Activated CD4-positive, alpha-beta T cell treated with anti-CD3 and anti-CD28 coated beads, Interleukin-2, amount 50 U/mL, for 48 hours (primary cell): ENCODE results near the gene RTKN2.
"Not testable (repeated sequence)": the region's sequence is repeated elsewhere in the genome, so short reads cannot be mapped to it uniquely, and the experiment has no call there.

Source experiments
- DNase-seq, 2 experiments: peaks; one replicate each; pipeline ENCODE4 v3.0.0-alpha.2; 2020

Gene RTKN2

DNA sequence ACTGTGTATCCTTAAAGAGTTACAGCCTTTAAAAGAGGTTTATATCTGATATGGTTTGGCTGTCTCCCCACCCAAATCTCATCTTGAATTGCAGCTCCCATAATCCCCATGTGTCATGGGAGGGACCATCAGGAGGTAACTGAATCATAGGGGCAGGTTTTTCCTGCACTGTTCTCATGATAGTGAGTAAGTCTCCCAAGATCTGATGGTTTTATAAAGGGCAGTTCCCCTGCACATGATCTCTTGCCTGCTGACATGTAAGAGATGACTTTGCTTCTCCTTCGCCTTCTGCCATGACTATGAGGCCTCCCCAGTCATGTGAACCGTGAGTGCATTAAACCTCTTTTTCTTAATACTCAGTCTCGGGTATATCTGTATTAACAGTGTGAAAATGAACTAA is 9.7 kb downstream of the RTKN2 start:
- DNase-seq, result no peak

DNA sequence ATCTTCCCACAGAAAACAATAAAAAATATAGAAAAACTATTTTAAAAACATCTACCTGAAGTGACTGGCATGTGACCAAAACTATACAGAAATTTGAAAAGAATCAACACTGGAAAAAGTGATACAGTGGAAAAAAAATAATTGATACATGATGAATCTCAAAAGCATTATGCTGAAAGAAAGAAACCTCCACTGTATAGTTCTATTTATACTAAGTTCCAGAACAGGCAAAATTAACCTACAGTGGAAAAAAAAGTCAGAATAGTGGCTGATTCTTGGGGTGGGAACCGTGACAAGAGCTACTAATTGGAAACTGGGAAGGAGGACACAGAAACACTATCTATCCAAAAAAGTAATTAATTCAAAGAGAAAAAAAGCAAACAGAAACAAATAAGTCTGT is 14.9 kb downstream of the RTKN2 start:
- DNase-seq, result no peak

DNA sequence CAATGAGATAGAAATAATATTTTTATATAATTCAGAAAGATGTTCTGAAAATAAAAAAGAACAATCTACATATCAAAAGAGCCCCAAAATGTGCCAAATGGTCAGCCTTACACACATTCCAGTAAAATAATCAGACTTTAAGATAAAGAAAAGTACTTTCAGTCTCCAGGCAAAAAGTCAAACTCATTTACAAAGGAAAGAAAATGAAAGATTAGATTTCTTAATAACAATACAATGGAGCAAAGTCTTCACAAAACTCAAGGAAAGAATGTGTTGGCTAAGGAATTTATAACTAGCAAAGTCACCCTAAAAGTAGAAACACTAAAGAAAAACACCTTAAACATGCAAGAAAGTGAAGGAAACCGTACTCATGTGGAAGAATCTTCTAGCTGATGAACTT is 16.6 kb downstream of the RTKN2 start:
- DNase-seq, result no peak

DNA sequence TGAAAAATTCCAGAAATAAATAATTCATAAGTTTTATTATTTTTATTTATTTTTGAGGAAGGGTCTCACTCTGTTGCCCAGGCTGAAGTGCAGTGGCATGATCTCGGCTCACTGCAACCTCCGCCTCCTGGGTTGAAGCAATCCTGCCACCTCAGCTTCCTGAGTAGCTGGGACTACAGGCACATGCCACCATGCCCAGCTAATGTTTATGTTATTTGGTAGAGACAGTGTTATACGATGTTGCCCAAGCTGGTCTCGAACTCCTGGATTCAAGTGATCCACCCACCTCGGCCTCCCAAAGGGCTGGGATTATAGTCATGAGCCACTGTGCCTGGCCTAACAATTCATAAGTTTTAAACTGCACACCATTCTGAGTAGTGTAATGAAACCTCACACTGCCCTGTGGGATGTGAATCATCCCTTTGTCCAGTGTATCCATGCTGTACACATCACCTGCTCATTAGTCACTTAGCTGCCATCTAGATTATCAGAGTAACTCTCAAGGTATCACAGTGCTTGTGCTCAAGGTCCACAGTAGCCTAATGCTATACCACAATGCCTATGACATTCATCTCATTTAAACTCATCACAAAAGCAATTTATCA is 17.9 kb downstream of the RTKN2 start:
- DNase-seq, result no peak

DNA sequence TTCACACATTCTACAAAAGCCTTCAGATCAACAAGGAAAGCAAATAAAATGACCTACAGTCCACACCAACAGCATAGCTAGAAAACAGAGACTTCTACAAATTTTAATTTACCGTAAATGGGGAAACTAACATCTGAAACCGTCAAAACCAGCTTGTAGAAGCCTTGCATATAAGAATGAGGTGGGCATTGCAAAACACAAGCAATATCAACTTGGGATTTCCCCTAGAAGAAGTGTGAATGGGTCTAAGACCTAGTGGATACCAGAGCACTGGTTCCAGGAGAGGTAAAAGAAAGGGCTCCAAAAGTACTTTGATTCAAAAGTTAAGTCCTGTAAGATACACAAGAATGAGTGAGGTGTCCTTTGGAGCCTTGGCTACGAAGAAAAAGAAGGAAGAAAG is 18.7 kb downstream of the RTKN2 start:
- no peak for DNase-seq

DNA sequence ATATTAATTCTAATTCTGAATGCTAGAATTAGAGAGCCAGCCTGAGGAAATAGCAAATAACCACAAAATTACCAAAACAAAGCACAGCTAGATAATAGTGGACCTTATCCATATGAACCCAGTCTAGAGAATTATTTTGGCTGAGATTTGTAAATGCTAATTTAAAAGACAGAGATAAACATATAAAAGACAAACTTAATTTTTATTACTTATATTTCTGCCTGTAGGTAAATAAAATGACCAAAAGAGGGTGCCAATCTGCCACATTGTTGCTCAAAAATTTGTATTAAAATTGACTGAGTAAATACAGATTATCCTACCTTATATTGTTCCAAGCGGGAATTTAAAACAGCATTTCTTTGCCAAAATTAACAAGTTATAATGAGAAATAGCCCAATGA is 20.2 kb downstream of the RTKN2 start:
- DNase-seq, result no peak

DNA sequence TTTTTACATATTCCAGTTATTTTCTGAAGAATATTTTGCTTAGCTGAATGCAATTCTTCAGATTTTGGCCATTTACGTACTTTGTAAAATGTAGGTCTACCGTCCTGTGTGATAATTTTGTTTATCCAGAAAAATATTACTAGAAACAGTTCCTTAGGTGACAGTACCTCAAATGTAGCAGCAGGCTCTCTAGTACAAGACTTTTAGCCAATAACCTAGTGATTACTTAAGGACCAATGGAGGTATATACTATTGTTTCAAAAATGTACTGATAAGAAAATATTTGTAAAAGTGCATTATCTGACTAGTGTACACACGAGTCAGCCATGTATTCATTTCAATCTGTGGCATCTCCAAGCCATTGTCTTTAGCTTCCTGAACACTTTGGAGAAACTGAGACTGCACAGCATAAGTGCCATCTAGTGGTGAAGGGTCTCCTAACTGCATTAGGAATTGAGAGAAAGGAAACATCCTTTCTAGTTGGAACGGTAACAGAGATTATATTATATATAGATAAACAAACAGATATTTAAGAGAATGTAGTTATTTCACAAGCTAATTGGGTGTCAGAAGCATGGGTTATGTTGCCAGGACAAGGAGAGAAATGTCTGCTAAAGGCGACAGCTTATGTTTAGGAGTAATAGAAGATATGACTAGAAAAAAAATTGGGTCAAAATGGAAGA is 23.7 kb downstream of the RTKN2 start:
- peak in 1 of 2 experiments; percentile 48 for DNase-seq

DNA sequence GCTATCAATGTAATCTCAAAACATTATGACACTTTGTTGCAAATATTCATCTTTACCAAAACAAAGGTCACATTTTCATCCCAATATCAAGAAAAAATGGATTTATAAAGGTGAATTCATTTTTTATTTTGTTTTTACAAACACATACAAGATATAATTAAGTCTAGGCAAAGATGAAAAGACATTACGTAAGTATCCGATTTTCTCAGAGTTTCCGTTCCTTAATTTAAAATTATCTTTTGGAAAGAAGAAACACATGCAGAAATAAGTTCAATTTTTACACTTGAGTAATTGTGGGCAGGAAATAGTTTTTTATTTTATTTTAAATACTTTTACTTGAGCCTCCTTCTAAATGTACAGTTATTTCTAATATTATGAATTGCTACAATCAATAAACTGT is 24.6 kb downstream of the RTKN2 start:
- DNase-seq, result no peak

DNA sequence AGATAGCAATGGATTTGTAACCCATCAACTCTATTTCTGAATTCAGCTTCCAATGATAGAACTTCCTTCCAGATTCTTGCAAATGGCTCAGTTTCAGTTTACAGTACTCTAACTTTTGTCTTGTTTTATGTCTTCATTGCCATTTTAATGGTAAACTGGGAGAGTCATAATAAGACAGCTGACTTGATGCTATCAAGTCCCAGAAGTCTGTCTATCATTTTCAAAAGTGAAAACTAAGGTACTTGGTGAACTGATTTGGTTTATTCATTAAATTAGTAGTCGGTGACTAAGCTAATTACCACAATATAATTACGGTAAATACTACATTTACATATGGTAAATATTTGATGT is 25.0 kb downstream of the RTKN2 start:
- DNase-seq, result no peak

DNA sequence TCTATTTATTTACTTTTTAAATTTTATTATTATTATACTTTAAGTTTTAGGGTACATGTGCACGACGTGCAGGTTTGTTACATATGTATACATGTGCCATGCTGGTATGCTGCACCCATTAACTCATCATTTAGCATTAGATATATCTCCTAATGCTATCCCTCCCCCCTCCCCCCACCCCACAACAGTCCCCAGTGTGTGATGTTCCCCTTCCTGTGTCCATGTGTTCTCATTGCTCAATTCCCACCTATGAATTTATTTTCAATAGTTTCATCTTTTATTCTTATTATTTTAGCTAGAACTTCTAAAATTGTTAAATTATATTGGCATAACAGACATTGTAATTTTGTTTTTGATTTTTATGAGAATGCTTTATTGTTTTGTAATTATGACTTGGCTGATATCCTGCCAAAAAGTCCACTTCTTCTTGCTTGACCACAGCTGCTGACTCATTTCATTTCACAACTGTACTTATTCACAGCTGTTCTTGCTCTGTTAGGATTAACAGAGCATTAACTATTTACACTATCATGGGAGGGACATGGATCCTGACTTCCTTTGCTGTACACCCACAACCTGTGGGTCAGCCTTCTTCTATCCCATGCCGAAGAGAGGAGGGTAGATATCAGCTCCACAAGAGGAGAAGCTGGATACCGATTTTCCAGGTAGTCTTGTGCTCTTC is 25.5 kb downstream of the RTKN2 start:
- not testable (repeated sequence) for DNase-seq

DNA sequence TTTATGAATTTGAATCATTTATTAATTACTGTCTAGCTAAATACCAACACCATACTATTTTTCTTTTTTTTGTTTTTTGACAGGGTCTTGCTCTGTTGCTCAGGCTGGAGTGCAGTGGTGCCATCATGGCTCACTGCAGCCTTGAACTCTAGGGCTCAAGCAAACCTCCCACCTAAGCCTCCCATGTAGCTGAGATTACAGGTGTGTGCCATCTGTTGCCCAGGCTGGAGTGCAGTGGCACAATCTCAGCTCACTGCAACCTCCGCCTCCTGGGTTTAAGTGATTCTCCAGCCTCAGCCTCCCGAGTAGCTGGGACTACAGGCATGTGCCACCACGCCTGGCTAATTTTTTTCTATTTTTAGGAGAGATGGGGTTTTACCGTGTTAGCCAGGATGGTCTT is 27.1 kb downstream of the RTKN2 start:
- DNase-seq, result not testable (repeated sequence)

DNA sequence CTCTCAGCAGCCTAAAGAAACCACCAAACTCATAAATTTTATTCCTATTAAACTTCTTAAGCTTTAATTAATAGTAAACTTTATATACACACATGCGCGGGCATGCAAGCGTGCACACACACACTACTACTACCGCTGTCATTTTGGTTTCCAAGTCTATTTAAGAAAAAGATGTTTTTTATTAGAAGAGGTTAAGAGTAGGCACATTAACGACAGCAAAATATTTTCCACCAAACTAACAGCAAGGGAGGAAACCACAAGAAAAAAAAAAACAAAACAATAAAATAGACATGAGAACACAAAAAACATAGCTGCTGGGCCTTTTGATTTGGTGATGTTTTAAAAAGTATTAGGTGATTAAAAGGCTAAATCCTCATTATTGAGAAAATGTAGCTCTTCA is 28.6 kb downstream of the RTKN2 start:
- DNase-seq, result no peak

DNA sequence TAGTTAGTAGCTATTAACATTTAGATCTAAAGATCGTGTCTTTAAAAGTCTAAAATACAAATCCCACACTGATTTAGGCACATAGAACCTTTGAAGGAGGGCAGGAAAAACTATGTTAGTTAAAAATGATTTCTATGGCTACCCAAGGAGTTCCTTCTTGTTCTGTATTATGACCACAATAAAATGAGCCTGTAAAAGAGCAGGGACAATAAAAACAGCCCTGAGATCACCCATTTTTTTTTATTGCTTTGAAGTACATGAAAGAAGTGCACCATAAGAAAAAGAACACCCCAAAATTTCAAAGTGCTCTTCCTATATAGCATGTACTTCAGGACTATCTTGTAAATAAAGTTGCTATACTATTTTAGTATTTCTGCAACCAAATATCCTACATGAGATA is 29.8 kb downstream of the RTKN2 start:
- DNase-seq, result no peak

DNA sequence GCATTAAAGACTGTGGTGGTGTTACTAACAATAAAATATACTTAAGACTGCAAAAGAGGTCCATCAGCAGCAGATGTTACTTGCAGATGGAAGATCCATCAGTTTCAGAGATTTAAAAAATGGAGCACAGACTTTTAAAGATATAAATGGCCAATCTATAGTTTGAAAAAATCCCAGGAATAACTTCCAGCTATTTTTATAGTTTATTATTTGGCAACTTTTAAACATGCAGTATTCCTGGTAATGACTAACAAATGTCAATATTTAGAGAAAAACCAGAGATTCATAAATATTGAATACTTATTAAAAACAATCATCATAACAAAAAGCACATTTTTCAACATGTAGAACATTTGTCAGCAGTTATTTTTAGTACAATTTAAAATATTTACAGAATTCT is 30.7 kb downstream of the RTKN2 start:
- no peak for DNase-seq

DNA sequence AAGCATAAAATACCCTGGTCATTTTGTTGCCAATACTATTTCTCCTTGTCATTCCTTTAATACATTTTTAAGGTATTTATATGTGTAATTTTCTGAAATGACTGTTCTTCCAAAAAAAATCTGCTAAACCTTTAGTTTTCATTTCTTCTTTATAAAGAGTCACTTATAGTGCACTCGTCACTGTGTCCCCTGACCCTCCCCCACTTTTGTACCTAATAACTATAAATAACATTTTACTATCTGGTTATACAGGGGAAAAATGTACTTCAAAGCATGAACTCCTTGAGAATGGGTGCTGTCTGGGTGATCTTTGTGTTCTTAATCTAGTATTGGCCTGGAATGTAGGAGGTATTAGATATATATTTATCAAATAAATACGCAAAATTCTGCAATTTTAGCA is 31.1 kb downstream of the RTKN2 start:
- DNase-seq, result no peak

DNA sequence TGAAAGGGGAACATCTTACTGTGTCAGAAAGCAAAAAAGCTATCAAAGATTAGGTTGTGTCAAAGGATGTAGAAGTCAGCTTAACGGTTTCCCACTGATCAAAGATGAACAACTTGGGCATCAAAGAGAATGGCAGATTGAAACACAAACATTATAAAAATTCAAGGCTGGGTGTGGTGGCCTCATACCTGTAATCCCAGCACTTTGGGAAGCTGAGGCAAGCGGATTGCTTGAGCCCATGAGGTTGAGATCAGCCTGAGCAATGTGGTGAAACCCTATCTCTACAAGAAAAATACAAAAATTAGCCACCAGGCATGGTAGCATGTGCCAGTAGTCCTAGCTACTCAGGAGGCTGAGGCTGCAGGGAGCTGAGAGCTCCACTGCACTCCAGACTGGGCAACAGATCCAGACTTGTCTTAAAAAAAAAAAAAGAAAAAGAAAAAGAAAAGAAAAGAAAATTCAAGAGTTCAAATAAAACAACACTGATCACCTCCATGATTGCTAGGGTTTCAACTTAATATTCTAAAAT is 34.5 kb downstream of the RTKN2 start:
- no peak for DNase-seq

DNA sequence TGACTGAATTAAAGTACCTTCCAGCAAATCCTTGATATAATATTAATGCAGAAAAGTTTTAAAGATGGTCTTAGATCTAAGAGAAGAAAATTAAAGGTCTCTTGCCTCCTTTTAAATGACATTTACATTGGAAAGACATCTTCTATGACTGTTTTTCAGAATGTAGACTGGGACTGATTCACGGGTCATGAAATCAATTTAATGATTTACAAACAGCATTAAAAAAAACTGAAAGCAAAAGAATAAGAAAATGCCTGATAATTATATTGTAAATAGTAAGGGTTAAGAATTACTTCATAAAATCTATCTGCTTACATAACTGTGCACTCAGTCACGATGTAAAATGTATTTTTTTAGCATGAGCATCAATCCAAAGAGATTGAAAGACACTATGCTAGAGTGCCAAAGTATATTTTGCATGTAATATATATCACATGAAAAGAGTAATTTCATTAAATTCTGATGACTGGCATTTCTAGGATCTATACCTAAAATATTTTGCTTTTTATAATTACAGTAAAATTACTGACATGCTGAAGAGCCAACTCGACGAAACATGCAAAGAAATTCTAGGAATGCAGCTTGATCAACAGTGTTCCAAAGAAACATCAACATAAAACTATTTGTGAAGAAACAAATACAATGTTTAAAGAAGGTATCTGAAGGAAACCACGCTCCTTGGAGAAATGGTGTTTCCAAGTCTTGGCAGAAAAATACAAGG is 35.1 kb downstream of the RTKN2 start:
- DNase-seq, result no peak

DNA sequence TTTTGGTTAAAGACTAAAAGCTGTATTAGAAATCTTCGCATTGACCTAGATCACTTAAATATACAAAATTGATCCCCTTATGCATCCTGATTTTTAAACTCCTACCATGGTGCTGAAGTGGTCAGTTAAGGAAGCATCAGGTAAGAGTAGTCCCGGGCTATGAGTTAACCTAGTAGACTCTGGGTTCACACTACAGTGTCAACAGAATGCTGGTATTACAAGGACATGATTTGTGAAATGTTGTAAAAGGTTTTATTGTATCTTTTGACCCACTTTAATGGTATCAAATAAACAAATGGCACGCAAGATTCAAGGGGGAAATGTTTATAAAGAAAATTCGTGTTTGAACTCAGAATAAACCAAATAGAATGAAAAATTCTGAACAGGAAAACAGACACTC is 36.8 kb downstream of the RTKN2 start:
- no peak for DNase-seq

DNA sequence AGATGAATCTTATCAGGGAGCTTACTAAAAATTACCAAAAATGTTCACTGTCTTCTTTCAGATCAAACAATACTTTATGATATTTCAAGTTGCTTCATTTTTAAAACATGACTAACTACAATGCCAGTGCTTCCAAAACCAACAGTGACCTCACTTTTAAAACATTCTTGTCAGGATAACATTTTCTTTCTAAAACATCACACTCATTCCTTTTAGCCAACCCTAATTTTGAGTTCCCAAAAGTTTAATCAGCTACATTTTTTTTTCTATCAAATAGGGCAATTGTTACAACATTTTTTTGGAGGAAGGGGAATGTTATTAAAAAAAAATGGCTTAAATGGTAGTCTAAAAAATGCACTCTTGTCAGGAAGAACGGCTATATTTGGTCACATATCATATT is 37.3 kb downstream of the RTKN2 start:
- no peak for DNase-seq

DNA sequence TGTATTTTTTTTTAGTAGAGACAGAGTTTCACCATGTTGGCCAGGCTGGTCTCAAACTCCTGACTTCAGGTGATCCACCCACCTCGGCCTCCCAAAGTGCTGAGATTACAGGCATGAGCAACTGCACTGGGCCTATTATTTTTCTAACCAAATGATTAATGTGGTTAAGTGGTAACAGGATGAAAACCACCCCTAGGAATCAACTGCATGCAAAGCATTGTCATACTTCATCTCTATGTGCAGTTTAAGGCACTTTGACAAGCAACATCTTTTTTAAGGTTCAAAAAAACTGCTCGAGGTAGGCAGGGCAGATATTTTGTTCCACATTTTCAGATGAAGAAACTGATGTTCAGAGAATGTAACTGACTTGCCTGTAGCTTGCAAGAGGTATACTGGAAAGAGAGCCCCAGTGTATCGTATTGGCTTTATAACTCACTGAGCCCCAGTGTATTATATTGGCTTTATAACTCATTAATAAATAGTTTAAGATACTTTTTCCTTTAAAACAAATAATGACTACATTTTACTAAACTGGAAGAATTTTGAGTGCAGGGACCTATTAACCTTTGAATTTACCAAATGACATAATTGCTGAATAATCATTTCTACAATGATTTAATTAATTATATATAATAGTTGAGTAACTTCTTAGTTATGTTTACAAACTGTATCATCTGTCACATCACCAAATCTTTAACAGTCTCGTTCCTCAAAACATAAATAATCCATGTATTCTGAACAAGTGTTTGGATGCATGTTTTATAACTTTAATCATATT is 38.1 kb downstream of the RTKN2 start:
- DNase-seq, result no peak

DNA sequence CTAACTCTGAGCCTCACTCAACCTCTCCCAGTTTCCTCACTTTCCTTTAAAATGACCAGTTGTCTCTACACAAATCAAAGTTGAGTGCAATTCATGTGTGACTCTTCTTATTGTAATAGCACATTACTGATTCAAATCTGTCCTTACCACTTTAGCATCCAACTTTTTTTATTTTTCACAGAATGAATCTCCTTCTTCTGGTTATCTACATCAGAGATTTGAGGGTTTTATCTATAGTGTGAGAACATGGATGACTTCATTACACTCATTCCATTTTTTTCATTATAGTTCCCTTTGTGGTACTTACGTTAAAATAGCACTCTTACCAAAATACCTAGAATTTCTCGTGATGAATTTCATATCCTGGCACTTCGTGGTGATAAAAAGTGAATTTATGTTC is 43.3 kb downstream of the RTKN2 start:
- no peak for DNase-seq

DNA sequence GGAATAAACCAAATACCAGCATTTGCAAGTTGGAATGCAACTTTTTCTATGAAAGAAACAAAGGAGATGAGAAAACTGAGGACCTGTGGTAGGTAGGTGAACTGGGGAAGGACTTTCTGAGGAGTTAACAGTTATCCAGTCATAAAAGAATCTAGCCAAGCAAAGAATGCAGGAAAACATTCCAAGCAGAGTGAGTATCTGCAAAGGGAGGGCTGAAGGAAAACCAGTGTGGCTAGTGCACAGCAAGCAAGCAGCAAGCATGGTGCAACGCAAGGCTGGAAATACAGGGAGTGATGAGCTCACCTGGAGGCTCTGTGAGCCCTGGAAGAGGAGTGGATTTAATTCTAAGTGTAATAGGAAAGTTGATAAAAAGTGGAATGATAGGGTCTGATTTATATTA is 44.0 kb downstream of the RTKN2 start:
- no peak for DNase-seq

DNA sequence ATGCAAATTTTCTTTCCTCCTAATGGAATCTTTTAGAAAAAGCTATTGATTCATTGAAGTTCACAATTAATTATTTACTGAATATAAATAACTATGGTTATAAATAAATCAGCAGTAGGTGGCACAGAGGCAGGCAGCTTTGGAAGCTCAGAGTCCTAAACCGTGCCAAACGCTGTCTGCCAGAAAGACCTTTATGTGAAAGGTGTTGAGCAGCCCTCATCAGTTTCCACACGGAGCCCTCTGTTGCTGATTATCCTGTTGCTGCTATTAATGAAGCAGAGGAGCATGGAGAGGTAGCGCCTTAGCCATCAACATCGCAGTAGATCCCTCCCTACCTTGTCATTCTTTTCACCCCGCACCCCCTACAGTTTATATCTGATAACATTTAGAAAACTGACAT is 51.0 kb downstream of the RTKN2 start:
- DNase-seq, result no peak
